HepG2 (cell line): ENCODE results near the gene S100A6. TPM values are rescaled to one million over a fixed set of nuclear protein-coding genes. Genes with fewer than 3 reads are reported as not detected.

Experiments used
- DMAP1 ChIP-seq: IDR thresholded peaks from 2 replicates; pipeline ENCODE4 v1.6.1; 2016
- HMGXB4 ChIP-seq, 2 experiments: sonication (generic) in 1 of 2; formaldehyde crosslinking in 1 of 2; IDR thresholded peaks; 2 replicates each; pipeline versions ENCODE4 v1.4.0 to v1.6.1; 2018 to 2020; ENCODE audit warnings: missing genetic modification reagents in 2 of 2, borderline replicate concordance in 1 of 2, low read depth in 1 of 2, mild to moderate bottlenecking in 1 of 2, missing biosample characterization in 1 of 2
- MIER3 ChIP-seq: IDR thresholded peaks from 2 replicates; pipeline ENCODE4 v1.6.1; 2016; ENCODE audit warnings: missing compliant biosample characterization, borderline replicate concordance
- NONO ChIP-seq, 2 experiments: fragments of 450-650 bp in 1 of 2; sonication (generic) in 1 of 2; formaldehyde crosslinking in 1 of 2; IDR thresholded peaks in 1 of 2; conservative IDR thresholded peaks in 1 of 2; 2 replicates each; pipeline versions ENCODE4 v1.6.1 to v1.8.0; 2017 to 2022; ENCODE audit warnings: mild to moderate bottlenecking in 1 of 2, missing genetic modification reagents in 1 of 2, moderate library complexity in 1 of 2
- PAXIP1 ChIP-seq: sonication (generic); formaldehyde crosslinking; conservative IDR thresholded peaks from 2 replicates; pipeline ENCODE4 v1.4.0; 2020; ENCODE audit warnings: mild to moderate bottlenecking, missing genetic modification reagents, moderate library complexity
- PHF8 ChIP-seq: sonication (generic); formaldehyde crosslinking; IDR thresholded peaks from 2 replicates; pipeline ENCODE4 v1.5.0; 2020; ENCODE audit warnings: missing genetic modification reagents
- RBFOX2 ChIP-seq: fragments of 200-400 bp; formaldehyde crosslinking; IDR thresholded peaks from 2 replicates; pipeline ENCODE4 v1.6.1; 2017; ENCODE audit warnings: low read depth, mild to moderate bottlenecking, low read length
- SOX5 ChIP-seq: IDR thresholded peaks from 2 replicates; pipeline ENCODE4 v1.6.1; 2016; ENCODE audit warnings: borderline replicate concordance
- SPEN ChIP-seq: sonication (generic); formaldehyde crosslinking; IDR thresholded peaks from 2 replicates; pipeline ENCODE4 v1.5.1; 2020; ENCODE audit warnings: low read depth, mild to moderate bottlenecking, missing genetic modification reagents
- TBX2 ChIP-seq: sonication (generic); formaldehyde crosslinking; IDR thresholded peaks from 2 replicates; pipeline ENCODE4 v1.5.0; 2020; ENCODE audit warnings: missing genetic modification reagents, mild to moderate bottlenecking, borderline replicate concordance
- ZBTB10 ChIP-seq: sonication (generic); formaldehyde crosslinking; IDR thresholded peaks from 2 replicates; pipeline ENCODE4 v1.4.0; 2020; ENCODE audit warnings: missing genetic modification reagents, borderline replicate concordance
- ZBTB44 ChIP-seq: sonication (generic); formaldehyde crosslinking; IDR thresholded peaks from 2 replicates; pipeline ENCODE4 v1.4.0; 2020; ENCODE audit warnings: missing genetic modification reagents
- ZFP91 ChIP-seq: sonication (generic); formaldehyde crosslinking; IDR thresholded peaks from 2 replicates; pipeline ENCODE4 v1.9.0; 2022; ENCODE audit warnings: missing genetic modification reagents, mild to moderate bottlenecking, borderline replicate concordance
- ZNF124 ChIP-seq: sonication (generic); formaldehyde crosslinking; IDR thresholded peaks from 2 replicates; pipeline ENCODE4 v1.4.0; 2020; ENCODE audit warnings: missing genetic modification reagents
- ZNF468 ChIP-seq: sonication (generic); formaldehyde crosslinking; IDR thresholded peaks from 2 replicates; pipeline ENCODE4 v1.8.0; 2022; ENCODE audit warnings: mild to moderate bottlenecking, moderate library complexity, missing genetic modification reagents
- polyA plus RNA-seq, 8 experiments: library from polyadenylated mRNA; depleted of rRNA in 3 of 8; stranded (reverse) in 7 of 8; unstranded in 1 of 8; fragments of >200 nt; fragmentation: Illumina TruSeq in 4 of 8; extraction: Trizol in 4 of 8; gene quantifications; 2 replicates each; pipeline versions ENCODE4 v1.2.1 to v1.2.3, GENCODE V29; 2011 to 2016; ENCODE audit warnings: low read depth in 4 of 8, missing spikeins in 1 of 8, mixed read lengths in 1 of 8; ENCODE audit not compliant: insufficient read depth in 1 of 8
- total RNA-seq, 5 experiments: library from RNA; depleted of rRNA; stranded (reverse); fragments of >200 nt; fragmentation: Illumina TruSeq; extraction: Trizol; gene quantifications; 2 replicates each; pipeline ENCODE4 v1.2.3, GENCODE V29; 2016; ENCODE audit warnings: low read depth in 1 of 5

The S100A6 gene
- total and polyA plus RNA-seq, 2 of the 13 experiments (the other 11 are each of a cell fraction or from before 2014, with no cell fraction given) = 72.9 to 85.0 TPM

GRCh38 chr1:153545067-153546055 lies 9.6 kb upstream of the S100A6 start, which contains the start of gene S100A4 (continued):
- TF ChIP-seq PHF8 (peak; percentile 63), HMGXB4 (CRISPR knock-in tag; IDR thresholded peaks at IDR 0.05; ENCODE audit: borderline replicate concordance in 1 of 2, low read depth in 1 of 2) (no peak; a peak in 1 of 4 replicates), ZBTB44 (no peak), PAXIP1 (peak; percentile 64), ZBTB10 (no peak), SOX5 (CRISPR knock-in tag) (peak; percentile 62; the same call in 1 of the 2 replicates), NONO (IDR thresholded peaks at IDR 0.05) (no peak), NONO (CRISPR knock-in tag; conservative IDR thresholded peaks at IDR 0.05) (no peak), DMAP1 (CRISPR knock-in tag) (peak; percentile 57; the same call in 1 of the 2 replicates), ZNF468 (CRISPR knock-in tag) (no peak), RBFOX2 (peak; percentile 71), MIER3 (CRISPR knock-in tag) (no peak; the same call in 1 of the 2 replicates), TBX2 (CRISPR knock-in tag) (no peak; the same call in none of the 2 replicates), ZNF124 (CRISPR knock-in tag) (no peak), SPEN (CRISPR knock-in tag) (peak; percentile 39; the same call in 1 of the 2 replicates), ZFP91 (peak; percentile 59; the same call in 1 of the 2 replicates)
